Measurements from ENCODE around the gene CDHR1.
"Not testable (repeated sequence)": the region's sequence is repeated elsewhere in the genome, so short reads cannot be mapped to it uniquely, and the experiment has no call there.

Gene CDHR1

DNA sequence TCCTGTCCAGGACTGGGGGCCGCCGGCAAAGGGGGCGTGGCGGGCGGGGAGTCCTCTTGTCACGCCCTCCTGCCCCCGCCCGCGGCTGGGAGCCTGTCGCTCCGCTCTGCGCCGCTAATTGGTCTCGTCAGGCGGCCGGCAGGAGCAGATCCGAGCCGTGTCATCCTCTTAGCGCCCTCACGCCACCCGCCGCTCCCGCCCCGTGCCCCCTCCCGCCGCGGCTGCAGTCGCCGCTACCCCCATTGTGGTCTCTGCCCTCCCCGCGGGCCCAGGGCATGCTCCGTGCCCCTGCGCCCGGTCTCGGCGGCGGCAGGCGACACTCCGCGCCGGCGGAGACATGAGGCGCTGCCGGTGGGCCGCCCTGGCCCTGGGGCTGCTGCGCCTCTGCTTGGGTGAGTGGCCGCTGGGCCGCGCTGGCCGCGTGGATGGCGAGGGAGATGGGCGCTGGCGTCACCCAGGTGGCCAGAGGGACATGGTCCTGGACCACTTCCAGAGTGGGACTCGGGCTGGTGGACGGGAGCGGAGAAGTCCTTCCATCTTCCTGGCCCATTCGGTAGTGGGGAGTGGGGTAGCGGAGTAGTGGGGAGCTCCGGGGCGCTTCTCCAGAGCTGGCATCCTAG lies at the start of gene CDHR1:
CDHR1 (plus strand) TSS at position 114 of the 620 bp plus-strand sequence; CDS start at position 338, 224 bp downstream.
- DNase-seq = no peak

DNA sequence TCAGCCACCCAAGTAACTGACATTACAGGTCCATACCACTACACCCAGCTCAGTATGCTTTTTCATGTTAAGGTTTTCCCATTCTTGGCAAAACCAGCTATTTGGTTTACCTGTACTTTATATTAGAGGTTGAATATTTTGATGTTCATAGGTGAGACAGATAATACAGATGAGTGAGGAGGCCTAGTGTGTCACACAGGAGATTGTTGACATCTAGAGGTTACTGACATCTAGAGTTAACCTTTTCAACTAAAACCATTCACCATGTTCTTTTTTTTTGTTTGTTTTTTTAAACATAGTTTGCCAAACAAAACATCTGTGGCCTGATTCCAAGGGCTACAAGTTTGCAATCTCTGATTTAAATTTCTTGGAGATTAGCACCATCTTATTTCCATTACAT lies 47.0 kb upstream of the CDHR1 start:
- no peak for DNase-seq

DNA sequence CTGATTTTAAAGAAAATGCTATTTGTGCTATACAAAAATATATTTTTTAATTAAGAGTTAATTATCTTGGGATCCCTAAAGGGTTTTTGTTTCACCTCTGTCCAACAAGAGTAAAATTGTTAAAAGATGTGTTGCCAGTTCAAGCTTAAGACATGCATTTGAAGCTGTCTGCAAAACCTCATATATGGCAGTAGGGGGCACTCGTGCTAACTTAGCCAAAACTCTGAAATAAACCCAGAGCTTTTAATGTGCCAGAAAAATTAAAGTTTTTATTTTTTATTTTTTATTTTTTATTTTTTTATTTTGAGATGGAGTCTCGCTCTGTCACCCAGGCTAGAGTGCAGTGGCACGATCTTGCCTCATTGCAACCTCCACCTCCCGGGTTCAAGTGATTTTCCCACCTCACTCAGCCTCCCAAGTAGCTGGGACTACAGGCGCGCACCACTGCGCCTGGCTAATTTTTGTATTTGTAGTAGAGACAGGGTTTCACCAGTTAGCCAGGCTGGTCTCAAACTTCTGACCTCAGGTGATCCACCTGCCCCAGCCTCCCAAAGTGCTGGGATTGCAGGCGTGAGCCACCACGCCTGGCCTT lies 46.2 kb upstream of the CDHR1 start:
- peak; percentile 51 for DNase-seq

DNA sequence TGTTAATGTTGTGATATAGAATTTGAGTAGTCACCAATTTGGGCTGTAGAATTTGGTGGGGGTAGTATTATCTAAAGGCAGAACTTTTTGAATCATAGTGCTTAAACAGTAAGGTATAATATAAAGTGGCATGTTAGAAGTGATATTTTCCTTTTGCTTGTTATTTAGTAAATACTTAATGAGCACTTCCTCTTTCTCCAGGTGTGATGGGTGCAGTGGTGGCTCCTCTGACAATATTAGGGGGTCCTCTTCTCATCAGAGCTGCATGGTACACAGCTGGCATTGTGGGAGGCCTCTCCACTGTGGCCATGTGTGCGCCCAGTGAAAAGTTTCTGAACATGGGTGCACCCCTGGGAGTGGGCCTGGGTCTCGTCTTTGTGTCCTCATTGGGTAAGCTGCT lies 44.5 kb upstream of the CDHR1 start:
- no peak for DNase-seq

DNA sequence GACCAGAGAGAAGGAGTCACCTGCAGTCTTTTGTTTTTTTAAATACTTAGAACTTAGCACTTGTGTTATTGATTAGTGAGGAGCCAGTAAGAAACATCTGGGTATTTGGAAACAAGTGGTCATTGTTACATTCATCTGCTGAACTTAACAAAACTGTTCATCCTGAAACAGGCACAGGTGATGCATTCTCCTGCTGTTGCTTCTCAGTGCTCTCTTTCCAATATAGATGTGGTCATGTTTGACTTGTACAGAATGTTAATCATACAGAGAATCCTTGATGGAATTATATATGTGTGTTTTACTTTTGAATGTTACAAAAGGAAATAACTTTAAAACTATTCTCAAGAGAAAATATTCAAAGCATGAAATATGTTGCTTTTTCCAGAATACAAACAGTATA lies 41.6 kb upstream of the CDHR1 start:
- DNase-seq = no peak

DNA sequence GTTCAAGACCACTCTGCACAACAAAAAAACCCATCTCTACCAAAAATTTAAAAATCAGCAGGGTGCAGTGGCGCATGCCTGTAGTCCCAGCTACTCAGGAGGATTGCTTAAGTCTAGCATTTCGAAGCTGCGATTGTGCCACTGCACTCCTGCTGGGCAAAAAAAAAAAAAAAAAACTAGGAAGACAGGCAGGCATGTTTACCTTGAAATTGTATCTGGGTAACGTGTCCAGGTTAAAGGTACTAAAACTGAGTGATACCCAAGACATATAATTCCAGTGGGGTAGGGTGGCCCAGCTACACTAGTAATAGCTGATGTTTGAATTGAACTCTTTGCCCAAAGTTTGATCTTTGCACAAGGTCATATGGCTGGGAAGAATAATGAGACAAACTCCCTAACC lies 38.8 kb upstream of the CDHR1 start:
- no peak for DNase-seq

DNA sequence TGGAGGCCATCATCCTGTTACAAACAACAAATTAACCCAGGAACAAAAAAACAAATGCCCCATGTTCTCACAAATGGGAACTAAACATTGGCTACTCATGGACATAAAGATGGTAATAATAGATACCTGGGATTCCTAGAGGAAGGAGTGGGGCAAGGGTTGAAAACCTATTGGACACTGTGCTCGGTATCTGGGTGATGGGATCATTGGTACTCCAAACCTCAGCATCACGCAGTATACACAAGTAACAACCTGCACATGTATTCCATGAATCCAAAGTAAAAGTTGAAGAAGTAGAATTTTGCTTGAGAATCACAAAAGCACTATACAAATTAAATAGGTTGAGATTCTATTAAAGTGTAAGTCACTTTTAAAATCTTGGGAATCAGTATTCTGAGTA lies 38.3 kb upstream of the CDHR1 start:
- DNase-seq = no peak

DNA sequence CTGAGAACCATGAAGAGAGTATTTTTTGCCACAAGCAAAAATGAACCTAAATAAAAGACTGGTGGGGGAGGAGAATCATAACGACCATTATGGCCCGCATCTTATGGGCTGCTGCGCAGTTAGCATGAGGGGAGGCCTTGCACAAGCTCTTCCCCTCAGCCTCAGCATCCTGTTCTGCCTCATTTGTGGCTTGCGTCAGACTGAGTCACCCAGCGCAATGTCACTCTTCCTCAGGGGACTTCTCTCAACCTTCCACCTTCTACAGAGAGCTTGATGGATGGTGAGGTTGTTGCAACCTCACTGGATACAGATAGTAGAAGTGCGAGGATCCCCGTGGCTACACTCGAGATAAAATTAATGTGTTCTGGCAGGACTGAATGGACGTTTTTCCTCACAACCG lies 37.6 kb upstream of the CDHR1 start:
- no peak for DNase-seq

DNA sequence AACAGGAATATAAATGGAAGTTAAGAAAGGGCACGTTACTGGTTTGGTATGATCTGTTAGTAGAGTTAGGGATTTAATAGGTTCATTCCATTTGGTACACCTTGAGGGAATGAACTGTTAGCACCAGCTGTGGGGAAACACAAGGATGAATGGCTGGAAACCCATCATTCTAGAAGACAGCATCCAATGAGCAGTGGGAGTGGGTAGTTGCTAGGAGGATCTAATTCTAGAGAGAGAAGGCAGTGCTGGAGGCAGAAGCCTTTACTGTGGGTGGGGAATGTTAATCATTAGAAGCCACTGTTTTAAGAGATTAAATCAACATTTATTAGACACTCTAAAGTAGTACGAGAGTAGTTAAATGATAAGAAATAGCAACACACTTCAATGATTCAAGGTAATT lies 36.3 kb upstream of the CDHR1 start:
- no peak for DNase-seq

DNA sequence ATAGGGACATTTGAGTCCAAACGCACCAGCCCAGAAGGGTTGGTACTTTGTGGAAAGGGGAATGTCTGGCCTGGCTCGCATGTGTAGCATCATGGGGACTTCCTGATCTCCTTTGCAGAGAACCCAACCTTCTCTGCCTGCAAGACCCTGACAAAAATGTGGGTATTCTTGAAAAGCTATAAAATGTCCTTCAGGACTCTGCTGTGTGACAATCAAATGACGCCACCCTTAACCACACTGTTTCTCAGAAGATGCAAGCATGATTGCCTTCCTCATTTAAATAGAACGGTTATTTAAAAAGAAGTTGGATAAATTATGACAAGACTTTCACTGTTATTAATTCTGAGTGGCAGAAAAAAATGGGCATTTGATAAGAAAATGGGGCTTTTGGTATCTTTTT lies 35.8 kb upstream of the CDHR1 start:
- no peak for DNase-seq

DNA sequence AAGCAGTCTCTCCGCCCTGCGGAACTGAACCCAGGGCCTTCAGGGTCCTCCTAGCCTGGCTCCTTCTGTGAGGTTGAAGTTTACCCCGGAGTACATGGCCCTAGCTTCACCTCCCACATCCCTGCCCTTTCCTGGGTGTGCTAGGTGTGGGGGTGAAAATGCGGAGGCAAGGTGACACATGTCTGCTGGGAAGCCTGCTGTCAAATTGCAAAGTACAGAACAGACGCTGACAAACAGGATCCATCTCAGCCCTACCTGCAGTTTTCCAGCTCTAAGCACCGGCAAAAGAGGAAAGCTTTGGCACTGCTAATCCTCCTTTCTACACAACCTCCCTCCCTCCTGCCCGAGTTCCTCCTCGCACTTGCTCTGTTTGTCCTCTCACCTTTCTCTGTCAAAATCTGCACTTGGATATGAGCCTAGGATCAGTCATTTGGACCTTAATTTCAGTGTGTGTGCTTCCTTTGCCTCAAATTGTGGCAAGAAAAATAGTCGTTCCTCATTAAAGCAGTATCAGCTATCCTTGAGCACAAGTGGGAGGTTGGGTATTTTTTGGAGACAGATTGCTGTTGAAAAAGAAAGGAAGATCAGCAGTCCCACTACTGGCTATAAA lies 35.2 kb upstream of the CDHR1 start:
- no peak for DNase-seq

DNA sequence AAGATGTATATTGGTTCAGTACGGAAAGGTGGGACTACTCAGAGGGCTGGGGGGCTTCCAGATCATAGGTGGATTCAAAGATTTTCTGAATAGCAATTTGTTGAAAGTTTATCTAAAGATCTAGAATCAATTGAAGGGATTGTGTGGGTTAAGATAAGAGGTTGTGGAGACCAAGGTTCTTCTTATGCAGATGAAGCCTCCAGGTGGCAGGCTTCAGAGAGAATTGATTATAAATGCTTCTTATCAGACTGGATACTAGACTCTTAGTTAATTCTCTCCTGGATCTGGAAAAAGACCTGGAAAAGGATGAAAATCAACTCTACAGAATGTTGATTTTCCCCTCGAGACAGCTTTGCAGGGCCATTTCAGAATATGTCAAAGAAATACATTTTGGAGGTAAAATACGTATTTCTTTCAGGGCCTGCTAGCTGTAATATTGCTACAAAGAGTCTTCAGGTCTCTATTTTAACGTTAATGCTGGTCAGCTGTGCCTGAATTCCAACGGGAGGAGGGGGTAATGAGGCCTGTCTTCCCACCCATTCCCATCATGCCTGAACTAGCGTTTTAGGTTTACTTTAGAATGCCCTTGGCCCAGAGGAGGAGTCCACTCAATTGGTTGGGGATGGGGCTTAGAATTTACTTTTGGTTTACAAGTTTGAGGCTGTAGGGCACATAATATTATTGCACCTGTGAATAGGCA lies 33.5 kb upstream of the CDHR1 start:
- no peak for DNase-seq

DNA sequence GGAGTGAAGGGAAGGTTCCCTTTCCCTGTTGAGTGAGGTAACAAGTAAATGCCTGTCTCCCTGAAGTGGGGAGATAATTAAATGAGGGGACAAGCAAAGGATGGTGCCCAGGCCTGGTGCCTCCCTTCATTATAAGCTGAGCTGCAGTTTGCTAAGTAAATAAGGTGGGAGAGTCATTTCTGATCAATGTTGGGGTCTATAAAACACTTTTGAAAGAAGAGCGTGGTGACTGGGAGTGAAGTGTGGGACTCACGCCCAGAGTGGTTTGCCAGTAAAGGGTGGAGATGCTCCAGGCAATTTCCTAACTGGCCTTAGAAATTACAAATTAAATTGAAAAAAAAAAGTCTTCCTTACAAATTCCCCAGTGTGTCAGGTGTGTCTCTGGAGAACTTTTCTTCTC lies 30.3 kb upstream of the CDHR1 start:
- no peak for DNase-seq

DNA sequence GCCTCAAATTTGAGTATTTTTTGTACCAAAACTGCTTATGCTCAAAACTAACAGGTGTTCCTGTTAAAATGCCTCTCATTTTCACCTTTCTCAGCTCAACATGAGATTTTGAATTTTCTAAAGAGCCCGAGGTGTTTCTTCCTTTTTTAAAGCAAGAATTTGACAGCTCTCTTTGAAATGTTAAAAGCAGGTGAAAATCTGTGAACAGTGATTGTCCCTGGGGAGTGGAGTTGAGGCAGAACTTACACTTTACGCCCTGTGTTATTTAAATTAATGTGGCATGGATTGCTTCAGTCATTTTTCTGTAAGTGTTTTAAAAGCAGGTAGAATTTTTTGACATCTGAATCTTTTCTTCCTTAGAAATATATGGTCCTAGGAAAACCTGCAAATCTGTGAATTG lies 29.9 kb upstream of the CDHR1 start:
- DNase-seq = no peak

DNA sequence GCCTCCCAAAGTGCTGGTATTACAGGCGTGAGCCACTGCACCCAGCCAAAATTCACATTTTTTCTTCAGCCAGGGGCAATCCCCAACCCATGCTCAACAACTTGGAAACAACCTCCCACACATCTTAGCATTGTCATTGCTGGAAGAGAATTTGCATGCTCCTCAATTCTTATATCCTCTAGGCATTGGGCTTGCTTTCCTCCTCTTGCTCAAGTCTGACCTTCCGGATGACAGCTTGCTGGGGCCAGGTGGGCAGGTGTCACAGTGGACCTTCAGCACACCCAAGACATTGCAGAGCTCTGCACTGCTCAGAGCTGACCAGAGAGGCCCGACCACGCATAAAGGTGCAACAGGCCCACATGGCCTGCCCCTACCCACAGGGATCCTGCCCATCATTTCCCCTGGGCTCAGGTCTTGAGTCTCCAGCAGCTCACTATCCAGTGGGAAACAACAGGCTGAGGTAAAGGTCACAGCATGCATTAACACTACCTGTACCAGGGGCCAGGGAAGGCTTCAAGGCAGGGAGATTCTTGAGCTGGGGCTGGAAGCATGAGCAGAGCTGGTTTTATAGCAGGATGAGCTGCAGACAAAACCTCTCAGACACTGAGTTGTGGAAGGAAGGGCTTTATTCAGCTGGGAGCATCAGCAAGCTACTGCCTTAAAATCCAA lies 27.6 kb upstream of the CDHR1 start:
- no peak for DNase-seq

DNA sequence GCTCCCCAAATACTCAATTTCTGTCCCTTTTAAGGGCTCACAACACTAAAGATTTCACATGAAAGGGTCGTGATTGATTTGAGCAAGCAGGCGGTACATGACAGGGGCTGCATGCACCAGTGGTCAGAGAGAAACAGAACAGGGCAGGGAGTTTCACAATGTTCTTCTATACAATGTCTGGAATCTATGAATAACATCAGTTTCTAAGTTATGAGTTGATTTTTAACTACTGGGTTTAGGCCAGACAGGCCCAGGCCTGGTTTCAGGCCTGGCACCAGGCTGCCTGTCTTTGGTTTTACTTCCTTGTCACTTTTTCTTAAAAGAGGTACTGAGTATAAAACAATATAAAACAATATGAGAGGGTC lies 27.1 kb upstream of the CDHR1 start:
- DNase-seq = not testable (repeated sequence)

DNA sequence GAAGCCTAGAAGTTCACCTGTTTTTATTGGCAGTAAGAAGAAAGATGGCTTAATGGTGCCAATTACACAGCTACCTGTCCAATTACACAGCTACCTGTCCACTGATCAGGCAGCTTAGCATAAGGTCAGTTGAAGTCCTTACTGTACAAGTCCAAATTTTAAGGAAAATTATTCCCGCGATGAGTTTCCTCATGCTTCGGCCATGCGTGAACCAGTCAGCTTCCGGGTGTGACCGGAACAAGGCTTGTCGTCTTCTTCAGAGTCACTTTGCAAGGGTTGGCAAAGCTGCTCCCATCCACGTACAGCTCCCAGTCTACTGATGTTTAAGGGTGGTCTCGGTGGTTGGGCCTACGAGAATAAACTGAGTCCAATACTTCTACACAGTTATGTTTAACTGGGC lies 26.0 kb upstream of the CDHR1 start:
- DNase-seq = not testable (repeated sequence)

DNA sequence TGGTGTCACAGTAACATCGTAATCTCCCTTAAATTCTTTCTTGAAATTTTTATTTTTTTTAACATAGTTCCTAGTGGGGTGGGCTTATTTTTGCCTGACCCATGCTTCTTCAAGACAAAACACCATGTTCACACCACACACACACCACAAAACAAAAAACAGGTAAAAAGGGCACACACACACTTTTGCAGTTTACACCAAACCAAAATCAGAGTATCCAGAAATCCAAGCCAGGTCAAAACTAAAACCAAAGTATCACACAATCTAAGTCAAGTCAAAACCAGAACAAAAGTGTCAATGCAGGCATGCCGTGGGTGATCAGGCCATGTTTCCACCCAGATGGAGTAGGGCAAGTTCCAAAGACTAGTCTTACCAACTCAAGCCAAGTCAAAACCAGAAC lies 23.1 kb upstream of the CDHR1 start:
- DNase-seq = not testable (repeated sequence)

DNA sequence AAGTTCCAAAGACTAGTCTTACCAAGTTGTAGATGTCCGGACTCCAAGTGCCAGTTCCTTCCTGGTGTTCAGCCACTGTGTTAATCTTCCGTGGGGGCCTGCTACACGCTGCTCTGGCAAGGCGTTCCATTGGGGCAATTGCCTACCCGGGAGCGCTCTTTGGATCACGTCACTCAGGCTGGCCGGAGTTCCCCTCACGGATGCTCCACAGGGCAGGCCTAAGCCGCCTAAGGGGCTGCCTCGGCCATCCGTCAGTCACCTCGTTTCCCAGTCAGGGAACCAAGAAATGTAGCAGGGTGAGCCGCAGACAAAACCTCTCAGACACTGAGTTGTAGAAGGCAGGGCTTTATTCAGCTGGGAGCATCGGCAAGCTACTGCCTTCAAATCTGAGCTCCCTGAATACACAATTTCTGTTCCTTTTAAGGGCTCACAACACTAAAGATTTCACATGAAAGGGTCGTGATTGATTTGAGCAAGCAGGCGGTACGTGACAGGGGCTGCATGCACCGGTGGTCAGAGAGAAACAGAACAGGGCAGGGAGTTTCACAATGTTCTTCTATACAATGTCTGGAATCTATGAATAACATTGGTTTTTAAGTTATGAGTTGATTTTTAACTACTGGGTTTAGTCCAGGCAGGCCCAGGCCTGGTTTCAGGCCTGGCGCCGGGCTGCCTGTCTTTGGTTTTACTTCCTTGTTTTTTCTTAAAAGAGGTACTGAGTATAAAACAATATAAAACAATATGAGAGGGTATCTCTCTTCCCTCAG lies 22.5 kb upstream of the CDHR1 start:
- DNase-seq = not testable (repeated sequence)

DNA sequence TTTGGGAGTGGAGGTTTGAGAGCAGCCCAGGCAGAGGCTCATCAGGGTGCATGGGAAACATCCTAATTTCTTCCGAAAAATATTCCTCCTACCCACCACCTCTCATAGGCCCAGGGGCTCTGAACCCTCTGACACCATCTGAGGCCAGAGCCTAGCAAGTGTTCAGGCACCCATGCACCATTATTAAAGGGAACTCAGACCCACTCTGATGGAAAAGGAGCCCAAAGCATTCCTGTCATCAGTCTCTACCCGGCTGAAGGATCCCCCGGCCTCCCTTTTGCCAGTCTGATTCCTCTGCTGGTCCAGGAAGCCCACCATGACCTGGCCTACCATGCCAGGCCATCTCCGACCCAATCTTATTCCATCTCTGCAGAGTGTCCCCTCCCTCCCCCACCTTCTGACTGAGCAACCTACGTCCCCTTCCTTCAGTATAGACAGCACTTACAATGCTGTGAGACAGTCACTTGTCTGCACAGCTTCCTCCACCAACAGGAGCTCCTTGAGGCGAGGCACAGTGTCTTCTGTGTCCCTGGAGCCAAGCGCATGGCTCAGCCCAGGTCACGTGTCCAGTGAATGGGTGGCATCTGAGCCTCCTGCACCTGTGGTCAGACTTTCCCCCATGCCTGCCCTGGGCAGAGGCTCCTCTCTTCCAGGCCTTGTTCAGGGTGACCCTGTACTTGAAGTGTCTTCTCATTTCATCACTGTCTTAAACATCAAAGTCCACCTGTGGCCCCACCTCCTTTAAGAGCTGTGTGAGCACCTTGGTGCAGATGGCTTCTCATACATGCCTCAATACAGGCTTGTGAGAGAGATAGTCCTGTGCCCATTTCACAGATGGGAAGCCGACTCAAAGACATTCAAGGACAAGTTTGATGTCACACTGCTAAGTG lies 21.6 kb upstream of the CDHR1 start:
- DNase-seq = no peak

DNA sequence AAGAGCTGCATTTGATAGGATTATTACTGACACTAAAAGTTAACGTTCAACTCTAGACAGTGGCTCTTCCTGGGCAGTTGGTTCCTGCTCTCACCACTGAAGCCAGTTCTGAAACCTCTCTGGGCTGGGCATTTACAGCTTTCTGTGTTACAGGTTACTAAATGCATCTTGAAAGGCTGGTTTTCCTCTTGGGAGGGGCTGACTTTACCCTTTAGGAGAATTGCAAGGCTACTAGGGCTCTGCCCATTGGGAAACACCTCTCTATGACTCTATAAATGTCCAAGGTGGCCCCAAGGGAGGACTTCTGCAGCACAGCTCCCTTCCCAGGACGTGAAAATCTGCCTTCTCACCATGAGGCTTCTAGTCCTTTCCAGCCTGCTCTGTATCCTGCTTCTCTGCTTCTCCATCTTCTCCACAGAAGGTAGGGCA lies 20.8 kb upstream of the CDHR1 start, which contains the start of gene GPR15LG:
GPR15LG (plus strand) TSS at position 301 of the 429 bp plus-strand sequence; CDS start at position 352, 51 bp downstream.
- DNase-seq = no peak

DNA sequence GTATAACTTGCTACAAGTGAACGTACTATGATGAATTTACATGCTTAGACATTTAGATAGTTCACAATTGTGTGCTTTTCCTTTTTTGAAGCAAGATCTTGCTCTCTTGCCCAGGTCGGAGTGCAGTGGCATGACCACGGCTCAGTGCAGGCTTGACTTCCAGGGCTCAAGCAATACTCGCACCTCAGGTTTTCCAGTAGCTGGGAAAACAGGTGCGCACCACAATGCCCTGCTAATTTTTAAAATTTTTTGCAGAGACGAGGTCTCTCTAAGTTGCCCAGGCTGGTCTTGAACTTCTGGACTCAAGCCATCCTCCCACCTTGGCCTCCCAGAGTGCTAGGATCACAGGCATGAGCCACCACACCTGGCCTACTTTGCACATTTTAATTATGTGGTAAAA lies 18.9 kb upstream of the CDHR1 start:
- DNase-seq = no peak
